GM19372 (cell line): ENCODE results near the gene CA12.

Source experiments
- ATAC-seq: cut with Tn5 transposase; IDR thresholded peaks from one replicate; pipeline ENCODE4 v1.9.1; 2021; ENCODE audit warnings: mild to moderate bottlenecking, low read depth, moderate library complexity; ENCODE audit not compliant: unreplicated experiment

Gene CA12

GRCh38 chr15:63379492-63380150 lies 2.0 kb downstream of the CA12 start:
- ATAC-seq: no peak

- ATAC-seq: no peak
Observed at GRCh38 chr15:63378946-63379345, 2.7 kb downstream of the CA12 start.

GRCh38 chr15:63374686-63375520 lies 6.7 kb downstream of the CA12 start:
- no peak for ATAC-seq

GRCh38 chr15:63373866-63374548 lies 7.6 kb downstream of the CA12 start:
- ATAC-seq: no peak

GRCh38 chr15:63373330-63373729 lies 8.3 kb downstream of the CA12 start:
- ATAC-seq: no peak

GRCh38 chr15:63372753-63373152 lies 8.9 kb downstream of the CA12 start:
- ATAC-seq: no peak

GRCh38 chr15:63372018-63372705 lies 9.5 kb downstream of the CA12 start:
- no peak for ATAC-seq

- no peak for ATAC-seq
Observed at GRCh38 chr15:63371297-63371918, 10.2 kb downstream of the CA12 start.

GRCh38 chr15:63370764-63371163 lies 10.9 kb downstream of the CA12 start:
- no peak for ATAC-seq

- ATAC-seq: no peak
Observed at GRCh38 chr15:63369781-63370180, 11.9 kb downstream of the CA12 start.

- ATAC-seq: no peak
Observed at GRCh38 chr15:63369296-63369695, 12.3 kb downstream of the CA12 start.

- ATAC-seq: no peak
Observed at GRCh38 chr15:63368503-63368902, 13.1 kb downstream of the CA12 start.

GRCh38 chr15:63367900-63368299 lies 13.7 kb downstream of the CA12 start:
- ATAC-seq: no peak

- no peak for ATAC-seq
Observed at GRCh38 chr15:63367390-63367789, 14.3 kb downstream of the CA12 start.

- no peak for ATAC-seq
Observed at GRCh38 chr15:63366451-63366850, 15.2 kb downstream of the CA12 start.

- ATAC-seq: no peak
Observed at GRCh38 chr15:63365273-63365680, 16.4 kb downstream of the CA12 start.

- no peak for ATAC-seq
Observed at GRCh38 chr15:63364399-63365272, 17.0 kb downstream of the CA12 start.

- no peak for ATAC-seq
Observed at GRCh38 chr15:63363292-63363691, 18.4 kb downstream of the CA12 start.

- ATAC-seq: no peak
Observed at GRCh38 chr15:63362885-63363284, 18.8 kb downstream of the CA12 start.
